M059J (cell line): Measurements from ENCODE around the gene MORN1. TPM values are rescaled to one million over a fixed set of nuclear protein-coding genes. Genes with fewer than 3 reads are reported as not detected.
"Not testable (repeated sequence)": the region's sequence is repeated elsewhere in the genome, so short reads cannot be mapped to it uniquely, and the experiment has no call there.

Source experiments
- DNase-seq: peaks from one replicate; pipeline ENCODE4 v3.0.0-alpha.2; 2012; ENCODE audit warnings: low read depth
- total RNA-seq: library from RNA; depleted of rRNA; stranded (reverse); fragments of >200 nt; shearing (Covaris generic); gene quantifications from 2 replicates; pipeline ENCODE4 v1.2.3, GENCODE V29; 2014

MORN1 gene
- total RNA-seq, 1 experiment from 2014 or later: 11.0 TPM

- no peak for DNase-seq
These were observed 84.2 kb downstream of the MORN1 start for GRCh38 chr1:2307064-2307605.

DNA sequence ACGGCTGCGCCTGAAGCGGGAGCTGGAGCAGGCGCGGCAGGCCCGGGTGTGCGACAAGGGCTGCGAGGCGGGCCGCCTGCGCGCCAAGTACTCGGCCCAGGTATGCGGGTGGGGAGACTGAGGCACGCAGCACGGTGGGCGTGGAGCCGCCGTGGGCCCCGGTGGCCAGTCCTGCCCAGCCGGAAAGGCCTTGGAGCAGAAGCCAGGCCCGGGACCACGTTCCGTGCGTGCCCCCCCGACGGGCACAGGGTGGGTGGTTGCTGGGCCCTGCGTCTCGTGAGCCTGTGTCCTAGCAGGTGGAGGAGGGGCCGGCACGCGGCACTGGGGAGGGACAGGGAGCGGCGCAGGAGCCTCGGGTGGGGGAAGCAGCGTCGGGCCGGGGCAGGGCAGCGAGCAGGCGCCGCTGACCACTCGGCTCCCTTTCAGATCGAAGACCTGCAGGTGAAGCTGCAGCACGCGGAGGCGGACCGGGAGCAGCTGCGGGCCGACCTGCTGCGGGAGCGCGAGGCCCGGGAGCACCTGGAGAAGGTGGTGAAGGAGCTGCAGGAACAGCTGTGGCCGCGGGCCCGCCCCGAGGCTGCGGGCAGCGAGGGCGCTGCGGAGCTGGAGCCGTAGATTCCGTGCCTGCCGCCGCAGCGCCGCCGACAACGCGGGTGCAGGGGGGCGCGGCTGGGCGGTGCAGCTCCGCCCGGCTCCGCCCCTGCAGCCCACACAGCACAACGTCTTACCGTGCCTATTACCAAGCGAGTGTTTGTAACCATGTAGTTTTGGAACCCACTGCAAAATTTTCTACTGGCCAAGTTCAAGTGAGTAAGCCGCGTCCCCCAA, 85.0 kb downstream of the MORN1 start:
- no peak for DNase-seq

GRCh38 chr1:2304921-2305681, 86.3 kb downstream of the MORN1 start:
- no peak for DNase-seq

- no peak for DNase-seq
These were observed 87.1 kb downstream of the MORN1 start for GRCh38 chr1:2304282-2304681.

DNA sequence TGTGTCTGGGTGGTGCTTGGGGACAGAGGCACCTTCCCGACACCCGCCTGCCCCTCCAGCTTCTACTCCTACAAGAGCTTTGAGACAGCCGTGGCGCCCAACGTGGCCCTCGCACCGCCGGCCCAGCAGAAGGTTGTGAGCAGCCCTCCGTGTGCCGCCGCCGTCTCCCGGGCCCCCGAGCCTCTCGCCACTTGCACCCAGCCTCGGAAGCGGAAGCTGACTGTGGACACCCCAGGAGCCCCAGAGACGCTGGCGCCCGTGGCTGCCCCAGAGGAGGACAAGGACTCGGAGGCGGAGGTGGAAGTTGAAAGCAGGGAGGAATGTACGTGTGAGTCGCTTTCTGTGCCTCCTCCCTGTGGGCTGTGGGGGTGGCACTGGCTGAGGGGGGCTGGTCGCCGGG, 87.6 kb downstream of the MORN1 start:
- DNase-seq: no peak

- no peak for DNase-seq
These were observed 88.2 kb downstream of the MORN1 start for GRCh38 chr1:2303016-2303775.

GRCh38 chr1:2302292-2302925, 88.9 kb downstream of the MORN1 start:
- DNase-seq: no peak

- DNase-seq: no peak
These were observed 89.6 kb downstream of the MORN1 start for GRCh38 chr1:2301607-2302291.

DNA sequence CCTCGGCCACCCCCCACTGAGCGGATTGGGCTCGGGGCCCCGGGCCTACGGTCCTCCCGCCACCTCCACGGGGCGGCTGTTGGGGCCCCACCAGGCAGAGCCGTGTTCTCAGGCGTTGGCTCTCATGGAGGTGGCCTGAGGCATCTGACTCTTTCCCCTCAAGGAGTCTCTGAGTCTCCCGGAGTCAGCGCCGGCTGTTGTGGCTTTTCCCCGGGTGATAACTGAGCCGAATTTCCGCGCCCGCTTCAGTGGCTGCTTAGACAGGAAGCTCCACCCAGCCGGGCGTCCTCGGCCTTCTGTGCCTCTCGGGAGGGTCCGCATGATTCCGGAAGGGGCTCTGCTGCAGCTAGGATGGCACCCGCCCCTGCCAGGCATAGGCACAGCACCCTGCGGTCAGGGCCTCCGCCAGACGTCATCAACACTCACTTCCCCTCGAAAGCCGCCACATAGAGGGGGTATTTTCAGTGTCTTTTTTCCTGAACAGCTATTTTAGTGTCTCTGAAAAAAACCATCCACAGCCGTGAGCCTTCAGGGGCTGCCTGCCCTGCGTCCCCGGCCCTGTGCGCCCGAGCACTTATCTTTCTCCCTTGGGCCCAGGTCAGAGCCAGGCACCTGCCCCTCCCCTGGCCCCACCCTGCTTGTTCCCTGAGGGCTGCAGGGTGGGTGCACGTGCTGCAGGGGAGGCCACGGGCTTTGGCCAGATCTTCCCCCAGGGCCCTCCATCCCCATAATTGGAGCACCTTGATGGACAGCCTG, 90.3 kb downstream of the MORN1 start:
- DNase-seq: no peak

DNA sequence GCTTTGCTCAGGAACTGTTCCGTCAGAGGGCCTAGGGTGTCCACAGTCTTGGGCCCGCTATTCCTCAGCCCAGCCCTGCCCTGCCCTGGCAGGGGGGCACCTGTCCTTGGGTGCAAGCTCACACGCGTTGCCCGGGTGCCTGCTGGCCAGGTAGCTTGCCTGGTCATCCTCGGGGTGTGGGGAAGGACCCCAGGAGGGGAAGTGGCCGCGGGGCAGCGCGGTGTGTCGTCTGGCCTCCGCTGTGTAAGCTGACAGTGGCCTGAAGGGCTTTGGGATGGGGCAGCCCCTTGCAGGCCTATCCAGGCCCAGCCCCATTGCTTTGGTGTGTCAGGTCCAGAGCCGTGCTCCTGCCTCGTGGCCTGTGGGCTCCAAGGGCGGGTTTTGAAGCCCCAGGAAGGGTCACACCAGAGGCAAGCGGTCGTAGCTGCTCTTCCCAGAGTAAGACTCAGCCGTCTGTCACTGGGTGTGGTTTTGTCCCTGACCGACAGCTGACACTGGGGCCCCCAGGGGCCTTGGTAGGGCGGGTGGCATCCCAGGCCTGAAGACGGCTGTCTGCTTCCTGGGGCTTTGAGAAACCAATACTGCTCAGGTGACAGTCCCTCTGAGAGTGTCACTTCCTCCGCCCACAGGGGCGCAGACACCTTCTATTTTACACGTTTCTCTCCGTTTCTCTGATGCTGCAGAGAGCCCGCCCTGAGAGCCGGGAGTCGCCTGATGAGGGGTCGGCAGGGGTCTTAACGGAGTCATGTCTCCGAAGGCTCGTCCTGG, 91.2 kb downstream of the MORN1 start:
- no peak for DNase-seq

DNA sequence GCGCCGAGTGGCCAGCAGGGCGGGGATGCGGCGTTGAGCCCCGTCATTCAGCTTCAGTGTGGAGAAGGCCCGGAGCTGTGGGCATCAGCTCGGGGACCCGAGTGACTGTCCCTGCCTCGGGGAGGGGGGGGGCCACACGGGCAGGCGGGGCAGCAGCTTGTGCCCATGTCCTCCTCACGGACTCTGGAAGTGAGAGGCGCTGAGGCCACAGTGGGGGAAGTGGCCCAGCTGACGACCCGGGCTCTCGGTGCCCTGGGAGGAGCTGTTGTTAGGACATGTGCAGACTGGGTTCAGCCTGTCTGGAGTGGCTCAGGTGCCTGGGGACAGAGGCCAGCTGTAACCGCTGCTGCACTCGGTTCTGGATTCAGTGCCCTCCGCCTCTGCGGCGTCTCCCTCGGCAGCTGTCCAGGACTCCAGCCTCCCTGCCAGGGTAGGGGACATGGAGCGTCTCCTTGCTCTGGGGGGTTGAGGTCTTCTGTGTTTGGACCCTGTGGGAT, 92.2 kb downstream of the MORN1 start:
- no peak for DNase-seq

DNA sequence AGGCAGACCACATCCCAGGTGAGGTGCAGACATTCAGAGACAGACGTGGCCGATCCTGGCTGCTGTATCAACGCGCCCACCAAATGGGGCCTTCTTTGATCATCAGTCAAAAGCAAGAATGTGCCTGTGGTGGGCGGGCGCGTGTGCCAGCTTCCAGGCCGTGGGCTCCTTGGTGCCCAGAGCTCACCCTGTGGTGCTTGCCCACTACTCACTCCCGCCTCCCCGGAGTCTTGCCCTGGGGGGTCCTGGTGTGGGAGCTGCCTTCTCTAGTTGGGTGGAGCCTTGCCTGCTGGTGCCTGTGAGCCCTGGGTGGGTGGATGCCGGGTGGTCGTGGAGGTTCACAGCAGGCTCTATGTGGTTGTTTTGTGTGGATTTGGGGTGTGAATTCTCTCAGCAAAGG, 92.7 kb downstream of the MORN1 start:
- DNase-seq: no peak

DNA sequence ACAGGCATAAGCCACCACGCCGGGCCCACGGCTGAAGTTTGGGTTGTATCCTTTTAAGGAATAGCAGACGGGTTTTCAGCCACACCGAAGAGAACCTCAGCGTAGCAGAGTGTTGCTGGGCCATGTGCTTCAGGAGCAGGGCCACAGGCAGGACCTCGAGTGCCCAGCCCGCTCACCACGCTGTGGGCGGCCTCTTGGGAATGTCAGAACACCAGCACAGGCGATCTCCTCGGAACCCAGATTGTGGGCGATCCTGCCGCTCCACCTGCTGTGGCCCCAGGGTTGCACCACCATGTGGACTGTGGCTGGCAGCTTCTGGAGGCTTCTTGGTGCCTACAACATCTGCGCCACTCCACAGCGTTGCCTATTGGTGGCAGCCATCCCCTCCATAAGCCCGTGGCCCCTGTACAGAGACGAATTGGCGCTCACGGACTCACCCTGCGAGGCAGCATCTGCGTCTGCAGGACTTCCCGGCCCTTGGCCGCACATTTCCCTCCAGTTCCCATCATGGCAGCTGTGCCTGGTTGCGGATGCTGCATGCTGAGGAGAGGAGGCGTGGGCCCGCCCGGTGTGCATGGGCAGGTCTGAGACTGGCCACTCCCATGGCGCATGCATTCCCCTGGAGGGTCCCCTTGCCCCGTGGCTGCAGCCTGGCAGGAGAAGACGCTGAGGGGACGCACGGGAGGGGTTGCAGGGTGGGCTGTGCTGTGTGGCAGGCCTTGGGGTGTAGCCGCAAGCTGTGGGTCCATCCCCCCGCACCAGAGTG, 93.9 kb downstream of the MORN1 start:
- no peak for DNase-seq

GRCh38 chr1:2296614-2297013, 94.7 kb downstream of the MORN1 start:
- no peak for DNase-seq

DNA sequence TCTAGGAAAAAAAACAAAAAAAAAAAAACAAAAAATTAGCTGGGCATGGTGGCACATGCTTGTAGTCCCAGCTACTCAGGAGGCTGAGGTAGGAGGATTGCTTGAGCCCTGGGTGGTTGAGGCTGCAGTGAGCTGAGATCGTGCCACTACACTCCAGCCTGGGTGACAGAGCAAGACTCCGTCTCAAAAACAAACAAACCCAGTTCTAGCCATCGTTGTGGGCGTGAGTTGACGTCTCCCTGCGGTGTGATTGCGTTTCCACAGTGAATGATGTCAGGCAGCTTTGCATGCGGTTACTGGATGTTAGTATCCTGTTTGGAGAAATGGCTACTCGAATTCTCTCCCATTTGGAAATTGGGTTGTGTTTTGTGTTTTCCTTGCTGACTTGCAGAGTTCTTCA, 95.1 kb downstream of the MORN1 start:
- not testable (repeated sequence) for DNase-seq

DNA sequence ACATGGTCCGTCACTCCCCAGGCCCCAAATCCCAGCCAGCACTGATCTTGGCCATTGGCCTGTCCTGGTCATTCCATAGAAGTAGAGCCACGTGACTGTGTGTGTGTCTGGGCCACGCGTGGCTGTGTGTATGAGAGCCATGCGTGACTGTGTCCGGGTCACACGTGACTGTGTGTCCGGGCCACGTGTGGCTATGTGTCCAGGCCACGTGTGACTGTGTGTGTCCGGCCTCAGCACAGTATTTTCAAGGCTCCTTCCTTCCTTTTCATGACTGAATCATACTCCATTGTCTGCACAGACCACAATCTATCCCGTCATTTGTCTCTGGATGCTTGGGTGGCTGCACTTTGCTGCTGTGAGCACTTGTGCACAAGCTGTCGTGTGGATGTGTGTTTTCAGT, 95.8 kb downstream of the MORN1 start:
- no peak for DNase-seq

- DNase-seq: no peak
These were observed 96.7 kb downstream of the MORN1 start for GRCh38 chr1:2294725-2295078.

- no peak for DNase-seq
These were observed 97.2 kb downstream of the MORN1 start for GRCh38 chr1:2294033-2294724.
